ENCODE measurements around the gene GALNT12.

- TF ChIP-seq RXRA (IDR thresholded peaks at IDR 0.05) (no peak), SP1 (IDR thresholded peaks at IDR 0.05) (no peak), CTCF (IDR thresholded peaks at IDR 0.05; ENCODE audit: low read depth, low read length, missing input control) (no peak), MAX (IDR thresholded peaks at IDR 0.05) (no peak), TAF1 (conservative IDR thresholded peaks at IDR 0.05) (no peak)
These were observed 31.5 kb downstream of the GALNT12 start for GRCh38 chr9:98838868-98839565.
